GM19328 (cell line): Measurements from ENCODE around the gene BTN1A1.
"Not testable (repeated sequence)": the region's sequence is repeated elsewhere in the genome, so short reads cannot be mapped to it uniquely, and the experiment has no call there.

Experiments used
- ATAC-seq: cut with Tn5 transposase; IDR thresholded peaks from one replicate; pipeline ENCODE4 v1.9.1; 2021; ENCODE audit warnings: mild to moderate bottlenecking, moderate library complexity; ENCODE audit not compliant: unreplicated experiment

The BTN1A1 gene

GRCh38 chr6:26507658-26508057 lies 7.6 kb downstream of the BTN1A1 start:
- no peak for ATAC-seq

GRCh38 chr6:26511033-26511432 lies 10.9 kb downstream of the BTN1A1 start:
- not testable (repeated sequence) for ATAC-seq

GRCh38 chr6:26514984-26515383 lies 14.9 kb downstream of the BTN1A1 start:
- ATAC-seq: no peak

GRCh38 chr6:26516481-26517427 lies 16.7 kb downstream of the BTN1A1 start:
- no peak for ATAC-seq

GRCh38 chr6:26519359-26519758 lies 19.3 kb downstream of the BTN1A1 start:
- ATAC-seq: no peak

- peak; percentile 35 for ATAC-seq
Measured at GRCh38 chr6:26520237-26520849, 20.2 kb downstream of the BTN1A1 start.

- peak; percentile 56 for ATAC-seq
Measured at GRCh38 chr6:26520850-26521599, 20.9 kb downstream of the BTN1A1 start.

- peak; percentile 59 for ATAC-seq
Measured at GRCh38 chr6:26521600-26522391, 21.7 kb downstream of the BTN1A1 start.

GRCh38 chr6:26522486-26523228 lies 22.6 kb downstream of the BTN1A1 start:
- ATAC-seq: not testable (repeated sequence)

- not testable (repeated sequence) for ATAC-seq
Measured at GRCh38 chr6:26524314-26524713, 24.2 kb downstream of the BTN1A1 start.

GRCh38 chr6:26524722-26525370 lies 24.7 kb downstream of the BTN1A1 start:
- no peak for ATAC-seq

- ATAC-seq: no peak
Measured at GRCh38 chr6:26525838-26526237, 25.7 kb downstream of the BTN1A1 start.

GRCh38 chr6:26526928-26527327 lies 26.8 kb downstream of the BTN1A1 start:
- no peak for ATAC-seq

GRCh38 chr6:26530203-26530602 lies 30.1 kb downstream of the BTN1A1 start:
- no peak for ATAC-seq

- no peak for ATAC-seq
Measured at GRCh38 chr6:26531897-26532296, 31.8 kb downstream of the BTN1A1 start.

- ATAC-seq: peak; percentile 26
Measured at GRCh38 chr6:26532699-26533531, 32.8 kb downstream of the BTN1A1 start.

GRCh38 chr6:26533532-26533931 lies 33.4 kb downstream of the BTN1A1 start:
- ATAC-seq: no peak

- no peak for ATAC-seq
Measured at GRCh38 chr6:26534681-26535465, 34.8 kb downstream of the BTN1A1 start.
